ENCODE results near the gene TREML4. TPM values are rescaled to one million over a fixed set of nuclear protein-coding genes. Genes with fewer than 3 reads are reported as not detected.
"Not testable (repeated sequence)": the region's sequence is repeated elsewhere in the genome, so short reads cannot be mapped to it uniquely, and the experiment has no call there.

TREML4 gene, protein sequence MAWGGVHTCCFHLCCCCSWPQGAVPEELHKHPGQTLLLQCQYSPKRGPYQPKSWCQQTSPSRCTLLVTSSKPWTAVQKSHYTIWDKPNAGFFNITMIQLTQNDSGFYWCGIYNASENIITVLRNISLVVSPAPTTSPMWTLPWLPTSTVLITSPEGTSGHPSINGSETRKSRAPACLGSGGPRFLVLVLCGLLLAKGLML
- total RNA-seq (not detected), polyA plus RNA-seq (not detected)
- long read RNA-seq, donor 1 = 0 reads
- long read RNA-seq, donor 2 = 0 reads
- long read RNA-seq, donor 3 = 0 reads
- long read RNA-seq, donor 4 = 0 reads

DNA sequence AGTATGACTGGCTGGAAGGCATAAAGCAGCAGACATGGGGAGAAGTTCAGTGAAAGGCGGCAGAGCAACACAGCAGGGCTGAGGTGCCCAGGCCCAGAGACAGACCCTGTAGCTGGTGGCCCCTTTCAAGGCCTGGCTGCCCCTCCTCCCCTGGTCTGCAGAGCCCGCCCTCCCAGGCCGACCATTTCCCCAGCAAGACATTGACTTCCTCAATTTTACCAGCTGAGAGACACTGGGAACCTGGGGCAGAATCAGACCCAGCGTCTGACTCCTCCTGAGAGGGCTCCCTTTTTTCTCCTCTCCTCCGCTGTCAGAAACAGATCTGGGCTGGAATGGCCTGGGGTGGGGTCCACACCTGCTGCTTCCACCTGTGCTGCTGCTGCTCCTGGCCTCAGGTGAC, at the start of gene TREML4:
TSS of gene TREML4 (plus strand) at position 254 of the 400 bp plus-strand sequence. CDS start at position 333, 79 bp downstream.
- Histone ChIP-seq H3K9me3 (ENCODE audit: control insufficient read depth, low read length) (no peaks in the 10 kb centered on the region), H3K27me3 (ENCODE audit: control insufficient read depth, insufficient read depth) (no peaks in the 10 kb centered on the region), H3K27ac (ENCODE audit: low read length) (no peak within 1 kb of the TSS), H3K4me3 (ENCODE audit: low read length) (no peak within 1 kb of the TSS), H3K4me1 (ENCODE audit: control insufficient read depth, insufficient read depth, low read length) (no peaks in the 10 kb centered on the region)
- WGBS = 66% methylated on average over 5 of the region's 5 CpGs
- no peak for DNase-seq
- peak in 1 of 2 donors; percentile 46 for ATAC-seq
- intact Hi-C loops (cut with DNase I) = no loop called here

DNA sequence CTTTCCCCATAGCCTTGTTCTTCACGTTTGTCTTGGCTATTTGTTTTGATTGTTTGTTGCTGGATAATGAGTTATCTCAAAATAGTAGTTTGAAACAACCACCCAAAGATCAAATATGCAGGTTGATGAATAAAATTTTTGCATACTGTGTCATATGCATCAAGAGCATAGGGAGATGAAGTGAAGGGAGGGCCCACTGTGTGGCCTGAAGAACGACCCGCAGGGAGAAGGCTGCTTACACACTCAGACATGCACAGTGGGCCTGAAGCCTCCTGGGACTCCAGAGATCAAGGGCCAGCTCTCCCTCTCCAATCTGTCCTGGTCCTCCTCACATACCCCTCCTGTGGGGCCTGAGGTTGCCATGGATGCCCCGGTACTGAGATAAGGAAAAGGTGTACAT, 49.0 kb upstream of the TREML4 start:
- intact Hi-C loops (cut with DNase I) = no loop called here
- no peak for ATAC-seq
- 55% methylated on average over 4 of the region's 4 CpGs for WGBS
- Histone ChIP-seq H3K9me3 (ENCODE audit: control insufficient read depth, low read length) (no peaks in the 10 kb centered on the region), H3K27ac (ENCODE audit: low read length) (no peak overlapping the region), H3K4me1 (ENCODE audit: control insufficient read depth, insufficient read depth, low read length) (no peaks in the 10 kb centered on the region), H3K27me3 (ENCODE audit: control insufficient read depth, insufficient read depth) (no peaks in the 10 kb centered on the region), H3K4me3 (ENCODE audit: low read length) (no peak overlapping the region)
- no peak for DNase-seq

DNA sequence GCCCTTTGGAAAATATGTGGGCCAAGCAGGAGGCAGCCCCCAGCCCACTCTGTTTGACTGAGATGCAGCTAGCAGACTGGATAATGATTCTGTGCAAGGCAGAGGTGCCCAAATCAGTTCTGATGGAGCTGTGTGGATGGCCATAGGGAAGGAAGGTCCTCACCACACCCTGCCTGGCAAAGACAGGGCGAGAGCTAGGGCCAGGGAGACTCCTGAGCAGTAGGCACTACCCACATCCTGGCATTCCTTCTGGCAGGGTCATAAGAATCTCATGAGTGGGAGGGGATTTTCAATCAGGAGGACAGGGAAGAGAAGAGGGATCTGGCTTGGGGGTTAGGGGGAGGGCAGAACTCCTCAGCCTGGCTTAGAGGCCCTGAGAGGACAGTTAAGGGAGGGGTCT, 46.6 kb upstream of the TREML4 start:
- no peak for DNase-seq
- Histone ChIP-seq H3K4me1 (ENCODE audit: control insufficient read depth, insufficient read depth, low read length) (no peaks in the 10 kb centered on the region), H3K9me3 (ENCODE audit: control insufficient read depth, low read length) (no peaks in the 10 kb centered on the region), H3K27me3 (ENCODE audit: control insufficient read depth, insufficient read depth) (no peaks in the 10 kb centered on the region), H3K27ac (ENCODE audit: low read length) (no peak overlapping the region), H3K4me3 (ENCODE audit: low read length) (no peak overlapping the region)
- WGBS = 68% methylated on average over 1 of the region's 1 CpG
- intact Hi-C loops (cut with DNase I) = no loop called here
- no peak for ATAC-seq

DNA sequence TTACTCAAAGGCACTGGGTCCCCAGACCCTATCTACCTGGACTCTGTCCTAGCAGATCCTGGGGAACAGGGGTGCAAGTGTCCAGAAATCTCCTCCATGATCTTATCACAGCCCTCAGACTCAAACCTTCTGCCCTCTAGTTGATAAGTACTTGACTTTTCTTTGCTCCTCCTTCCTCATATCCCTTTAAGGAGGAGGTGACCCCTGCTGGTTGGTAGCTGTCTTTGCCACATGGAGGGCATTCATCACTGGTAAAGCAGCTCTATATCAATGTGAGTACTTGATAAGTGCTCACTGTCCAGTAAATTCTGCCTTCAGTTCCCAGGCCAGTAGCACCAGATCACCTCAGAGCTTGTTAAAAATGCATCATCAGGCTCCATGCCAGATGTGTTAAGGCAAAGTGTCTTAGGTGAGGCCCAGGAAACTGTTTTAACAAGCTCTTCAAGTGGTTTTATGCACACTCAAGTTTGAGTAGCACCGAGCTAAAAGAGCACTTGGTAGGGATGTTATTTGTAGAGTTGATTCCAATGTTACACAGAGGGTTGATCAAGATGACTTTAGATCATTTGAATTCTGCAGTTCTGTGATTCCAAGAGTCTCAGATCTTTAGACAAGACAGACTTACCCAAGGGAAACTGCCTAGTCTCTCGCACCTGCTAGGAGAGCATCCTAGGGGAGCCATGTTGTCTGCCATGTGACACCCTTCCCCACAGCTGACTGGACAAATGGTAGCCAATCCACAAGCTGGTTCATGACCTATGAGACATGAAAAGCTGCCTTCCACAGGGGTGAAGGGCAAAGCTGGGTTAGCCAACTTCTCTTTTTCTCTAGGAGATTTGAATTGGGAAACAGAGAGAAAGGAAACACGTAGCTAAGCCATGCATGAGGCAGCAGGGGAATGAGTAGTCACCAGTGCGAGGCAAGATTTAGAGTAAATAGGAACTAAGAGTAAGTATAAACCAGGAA, 45.8 kb upstream of the TREML4 start:
- H3K4me1 ChIP-seq (ENCODE audit: control insufficient read depth, insufficient read depth, low read length) = no peaks in the 10 kb centered on the region
- intact Hi-C loops (cut with DNase I) = no loop called here
- no peak overlapping the region for H3K4me3 ChIP-seq (ENCODE audit: low read length)
- no peak for DNase-seq
- no peaks in the 10 kb centered on the region for H3K9me3 ChIP-seq (ENCODE audit: control insufficient read depth, low read length)
- 74% methylated on average over 4 of the region's 4 CpGs for WGBS
- no peak overlapping the region for H3K27ac ChIP-seq (ENCODE audit: low read length)
- H3K27me3 ChIP-seq (ENCODE audit: control insufficient read depth, insufficient read depth) = no peaks in the 10 kb centered on the region
- ATAC-seq = peak; percentile 53 to 62

DNA sequence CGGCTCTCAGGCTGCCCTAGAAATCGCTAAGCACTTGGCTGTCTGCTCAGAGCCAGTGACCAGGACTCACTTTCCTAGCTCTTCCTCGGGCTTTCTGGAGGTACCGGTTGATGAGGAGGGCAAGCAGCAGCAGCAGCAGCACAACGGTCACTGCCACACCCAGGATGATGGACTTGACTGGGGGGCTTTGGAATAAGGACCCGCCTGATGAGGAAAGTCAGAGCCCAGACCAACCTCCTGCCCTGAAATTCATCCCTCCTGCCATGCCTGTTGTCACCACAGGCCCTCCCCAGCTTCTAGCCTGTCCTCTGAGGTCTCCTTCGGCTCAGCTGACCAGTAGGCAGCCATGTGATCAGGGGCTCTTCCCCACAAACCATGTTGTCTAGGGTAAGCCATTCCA, 43.4 kb upstream of the TREML4 start:
- Histone ChIP-seq H3K4me3 (ENCODE audit: low read length) (no peak overlapping the region), H3K27me3 (ENCODE audit: control insufficient read depth, insufficient read depth) (no peaks in the 10 kb centered on the region), H3K27ac (ENCODE audit: low read length) (no peak overlapping the region), H3K9me3 (ENCODE audit: control insufficient read depth, low read length) (no peaks in the 10 kb centered on the region), H3K4me1 (ENCODE audit: control insufficient read depth, insufficient read depth, low read length) (no peaks in the 10 kb centered on the region)
- ATAC-seq = no peak
- intact Hi-C loops (cut with DNase I) = no loop called here
- WGBS = 82% methylated on average over 7 of the region's 7 CpGs
- DNase-seq = no peak

DNA sequence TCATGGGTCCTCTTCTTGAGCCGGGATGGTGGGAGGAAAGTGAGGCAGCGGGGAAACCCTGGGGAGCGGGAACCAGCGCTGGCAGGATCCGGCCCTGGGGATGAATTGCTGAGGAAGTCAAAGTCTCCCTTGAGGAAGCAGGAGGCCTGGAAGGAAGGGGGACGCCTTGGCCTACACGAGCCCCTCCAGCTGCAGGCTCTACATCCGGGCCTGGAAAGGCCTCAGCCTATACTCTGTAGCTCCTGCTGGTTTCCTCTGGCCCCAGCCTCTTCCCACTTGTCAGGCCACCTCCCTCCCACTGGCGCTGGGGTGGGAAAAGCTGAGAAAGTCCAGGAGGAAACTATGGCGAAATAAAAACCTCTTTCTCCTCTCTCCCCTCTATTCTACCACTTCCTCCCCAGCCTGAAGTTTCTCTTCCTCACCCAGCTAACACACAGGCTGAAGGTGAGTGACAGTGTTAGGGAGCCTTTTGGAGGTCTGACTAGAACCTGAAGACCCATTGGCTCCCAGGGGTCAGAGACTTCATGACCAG, 42.1 kb upstream of the TREML4 start:
- WGBS = 48% methylated on average over 10 of the region's 10 CpGs
- intact Hi-C loops (cut with DNase I) = no loop called here
- H3K27me3 ChIP-seq (ENCODE audit: control insufficient read depth, insufficient read depth) = no peaks in the 10 kb centered on the region
- H3K9me3 ChIP-seq (ENCODE audit: control insufficient read depth, low read length) = no peaks in the 10 kb centered on the region
- peak; percentile 38 to 40 for ATAC-seq
- H3K27ac ChIP-seq (ENCODE audit: low read length) = no peak overlapping the region
- H3K4me3 ChIP-seq (ENCODE audit: low read length) = no peak overlapping the region
- H3K4me1 ChIP-seq (ENCODE audit: control insufficient read depth, insufficient read depth, low read length) = no peaks in the 10 kb centered on the region
- DNase-seq = peak in 2 of 3 donors; percentile 18 to 58

DNA sequence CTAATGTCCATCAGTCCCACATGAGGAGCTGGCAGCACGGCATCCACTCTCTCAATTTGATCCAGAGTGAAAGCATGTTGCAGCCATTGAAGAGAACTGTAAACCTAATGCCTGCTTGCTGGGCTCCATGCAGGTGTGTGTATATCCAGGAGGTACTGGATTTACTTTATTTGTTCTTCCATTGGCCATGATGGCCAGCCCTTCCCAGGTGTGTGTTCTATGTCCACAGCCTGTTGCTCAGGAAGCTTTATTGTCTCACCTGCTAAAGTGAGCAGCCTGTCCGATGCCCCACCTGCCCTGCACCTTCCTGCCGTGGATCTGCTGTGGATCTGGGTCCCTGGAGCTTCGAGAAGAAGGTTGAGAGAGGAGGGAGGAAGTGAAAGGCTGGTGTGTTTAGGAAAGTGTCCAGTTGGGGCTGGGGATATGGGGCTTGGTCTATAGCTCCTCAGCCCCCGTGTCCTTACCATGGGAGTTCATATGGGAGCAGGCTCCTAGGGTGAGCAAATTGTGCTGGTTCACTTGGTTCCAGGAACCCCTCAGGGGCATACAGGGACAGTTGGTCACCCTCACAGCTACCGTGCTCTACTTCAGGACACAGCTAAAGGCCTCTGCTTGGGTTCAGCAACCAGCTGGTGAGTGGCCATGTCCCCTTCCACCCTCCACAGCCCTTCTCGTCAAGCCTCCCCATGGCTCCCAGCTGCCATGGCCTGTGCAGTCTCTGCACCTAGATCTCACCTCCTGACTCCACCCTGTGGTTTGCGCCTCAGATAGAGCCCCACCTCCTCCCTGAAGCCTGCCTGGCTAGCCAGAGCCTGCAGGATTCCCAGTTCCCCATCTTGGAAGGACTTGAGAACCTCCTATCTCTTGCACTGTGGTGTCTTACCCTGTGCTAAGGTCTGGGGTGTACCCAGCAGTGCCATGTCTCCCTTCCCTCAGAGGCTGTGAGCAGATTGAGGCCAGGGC, 39.9 kb upstream of the TREML4 start:
- H3K9me3 ChIP-seq (ENCODE audit: control insufficient read depth, low read length) = no peaks in the 10 kb centered on the region
- 86% methylated on average over 8 of the region's 8 CpGs for WGBS
- H3K27ac ChIP-seq (ENCODE audit: low read length) = no peak overlapping the region
- no peak overlapping the region for H3K4me3 ChIP-seq (ENCODE audit: low read length)
- no peaks in the 10 kb centered on the region for H3K27me3 ChIP-seq (ENCODE audit: control insufficient read depth, insufficient read depth)
- intact Hi-C loops (cut with DNase I) = no loop called here
- DNase-seq (no peak), ATAC-seq (no peak)
- no peaks in the 10 kb centered on the region for H3K4me1 ChIP-seq (ENCODE audit: control insufficient read depth, insufficient read depth, low read length)

DNA sequence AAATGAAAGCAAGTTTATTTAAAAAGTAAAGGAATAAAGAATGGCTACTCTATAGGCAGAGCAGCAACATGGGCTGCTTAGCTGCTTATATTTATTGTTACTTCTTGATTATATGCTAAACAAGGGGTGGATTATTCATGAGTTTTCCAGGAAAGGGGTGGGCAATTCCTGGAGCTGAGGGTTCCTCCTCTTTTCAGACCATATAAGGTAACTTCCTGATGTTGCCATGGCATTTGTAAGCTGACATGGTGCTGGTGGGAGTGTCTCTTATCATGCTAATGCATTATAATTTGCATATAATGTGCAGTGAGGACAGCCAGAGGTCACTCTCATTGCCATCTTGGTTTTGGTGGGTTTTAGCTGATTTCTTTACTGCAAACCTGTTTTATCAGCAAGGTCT, 39.1 kb upstream of the TREML4 start:
- ATAC-seq; DNase-seq; intact Hi-C loops (cut with DNase I); H3K27ac ChIP-seq (ENCODE audit: low read length); H3K4me1 ChIP-seq (ENCODE audit: control insufficient read depth, insufficient read depth, low read length); H3K4me3 ChIP-seq (ENCODE audit: low read length); H3K9me3 ChIP-seq (ENCODE audit: control insufficient read depth, low read length); H3K27me3 ChIP-seq (ENCODE audit: control insufficient read depth, insufficient read depth): not testable (repeated sequence)

DNA sequence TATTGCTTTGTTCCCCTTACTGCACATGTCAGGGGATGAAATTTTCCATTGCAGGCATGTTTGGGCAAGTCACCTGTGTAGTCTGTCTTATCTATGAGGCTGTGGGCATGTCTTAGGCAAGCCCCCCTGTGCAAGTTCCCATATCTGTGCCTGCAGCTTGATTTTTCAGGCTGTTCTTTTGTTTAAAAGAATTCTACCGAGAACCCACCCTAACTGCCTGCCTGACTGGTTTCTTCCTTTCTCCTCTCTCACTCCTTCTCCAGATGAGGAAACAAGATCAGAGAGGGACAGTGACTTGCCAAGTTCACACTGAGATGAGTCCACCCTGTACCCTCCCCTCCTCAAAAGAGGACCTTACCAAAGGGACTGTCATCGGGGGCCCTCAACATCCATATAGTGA, 38.2 kb upstream of the TREML4 start:
- DNase-seq (no peak), ATAC-seq (no peak)
- whole genome bisulfite sequencing = 96% methylated on average over 2 of the region's 2 CpGs
- H3K4me1 ChIP-seq (ENCODE audit: control insufficient read depth, insufficient read depth, low read length) = no peaks in the 10 kb centered on the region
- no peak overlapping the region for H3K27ac ChIP-seq (ENCODE audit: low read length)
- no peaks in the 10 kb centered on the region for H3K27me3 ChIP-seq (ENCODE audit: control insufficient read depth, insufficient read depth)
- intact Hi-C loops (cut with DNase I) = no loop called here
- no peaks in the 10 kb centered on the region for H3K9me3 ChIP-seq (ENCODE audit: control insufficient read depth, low read length)
- H3K4me3 ChIP-seq (ENCODE audit: low read length) = no peak overlapping the region

DNA sequence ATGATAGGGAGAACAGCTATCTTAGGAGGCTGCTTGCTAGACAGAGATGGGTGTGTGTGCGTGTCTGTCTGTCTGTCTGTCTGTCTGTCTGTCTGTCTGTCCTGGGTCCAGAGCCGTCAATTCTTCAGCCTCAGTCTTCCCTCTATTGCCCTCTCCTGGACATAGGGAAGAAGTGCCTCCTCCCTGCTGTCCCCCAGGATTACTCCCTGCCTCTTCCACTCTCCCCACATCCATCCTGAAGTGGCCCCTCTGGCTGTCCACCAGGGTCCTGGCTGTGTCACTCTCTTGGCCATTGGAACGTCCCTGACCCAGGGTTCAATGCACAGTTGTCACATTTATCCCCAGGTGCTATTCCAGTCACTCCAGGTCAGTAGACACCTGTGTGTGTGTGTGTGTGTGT, 37.4 kb upstream of the TREML4 start:
- Histone ChIP-seq H3K27me3 (ENCODE audit: control insufficient read depth, insufficient read depth) (no peaks in the 10 kb centered on the region), H3K27ac (ENCODE audit: low read length) (no peak overlapping the region), H3K4me3 (ENCODE audit: low read length) (no peak overlapping the region), H3K9me3 (ENCODE audit: control insufficient read depth, low read length) (no peaks in the 10 kb centered on the region), H3K4me1 (ENCODE audit: control insufficient read depth, insufficient read depth, low read length) (no peaks in the 10 kb centered on the region)
- WGBS = 82% methylated on average over 3 of the region's 3 CpGs
- intact Hi-C loops (cut with DNase I) = no loop called here
- no peak for ATAC-seq
- DNase-seq = no peak
